HEK293 (cell line): Measurements from ENCODE around the gene HOMER1.

Experiments used
- CTCF ChIP-seq: fragments of 450-650 bp; formaldehyde crosslinking; IDR thresholded peaks from 2 replicates; pipeline ENCODE4 v1.5.1; 2016; ENCODE audit warnings: missing biosample characterization, missing genetic modification characterization
- ZBTB49 ChIP-seq: fragments of 450-650 bp; formaldehyde crosslinking; IDR thresholded peaks from 2 replicates; pipeline ENCODE4 v1.5.1; 2016; ENCODE audit warnings: missing biosample characterization, missing genetic modification characterization, low read depth
- ZBTB6 ChIP-seq: fragments of 450-650 bp; formaldehyde crosslinking; IDR thresholded peaks from 2 replicates; pipeline ENCODE4 v1.5.1; 2017; ENCODE audit warnings: missing biosample characterization, missing genetic modification characterization
- ZFP3 ChIP-seq: fragments of 450-650 bp; formaldehyde crosslinking; IDR thresholded peaks from 2 replicates; pipeline ENCODE4 v1.5.1; 2016; ENCODE audit warnings: low read depth, missing biosample characterization, missing genetic modification characterization
- ZNF184 ChIP-seq: fragments of 450-650 bp; IDR thresholded peaks from 2 replicates; pipeline ENCODE4 v1.5.1; 2018; ENCODE audit warnings: missing biosample characterization, mild to moderate bottlenecking, missing genetic modification characterization
- ZNF354C ChIP-seq: fragments of 450-650 bp; formaldehyde crosslinking; IDR thresholded peaks from 2 replicates; pipeline ENCODE4 v1.5.1; 2016; ENCODE audit warnings: missing biosample characterization, missing genetic modification characterization, low read depth, borderline replicate concordance
- TF ChIP-seq, protein P1 (sequence below): fragments of 450-650 bp; formaldehyde crosslinking; IDR thresholded peaks from 2 replicates; pipeline ENCODE4 v1.5.0; 2017; ENCODE audit warnings: missing biosample characterization, missing genetic modification characterization, borderline replicate concordance

- TF ChIP-seq, protein P1, sequence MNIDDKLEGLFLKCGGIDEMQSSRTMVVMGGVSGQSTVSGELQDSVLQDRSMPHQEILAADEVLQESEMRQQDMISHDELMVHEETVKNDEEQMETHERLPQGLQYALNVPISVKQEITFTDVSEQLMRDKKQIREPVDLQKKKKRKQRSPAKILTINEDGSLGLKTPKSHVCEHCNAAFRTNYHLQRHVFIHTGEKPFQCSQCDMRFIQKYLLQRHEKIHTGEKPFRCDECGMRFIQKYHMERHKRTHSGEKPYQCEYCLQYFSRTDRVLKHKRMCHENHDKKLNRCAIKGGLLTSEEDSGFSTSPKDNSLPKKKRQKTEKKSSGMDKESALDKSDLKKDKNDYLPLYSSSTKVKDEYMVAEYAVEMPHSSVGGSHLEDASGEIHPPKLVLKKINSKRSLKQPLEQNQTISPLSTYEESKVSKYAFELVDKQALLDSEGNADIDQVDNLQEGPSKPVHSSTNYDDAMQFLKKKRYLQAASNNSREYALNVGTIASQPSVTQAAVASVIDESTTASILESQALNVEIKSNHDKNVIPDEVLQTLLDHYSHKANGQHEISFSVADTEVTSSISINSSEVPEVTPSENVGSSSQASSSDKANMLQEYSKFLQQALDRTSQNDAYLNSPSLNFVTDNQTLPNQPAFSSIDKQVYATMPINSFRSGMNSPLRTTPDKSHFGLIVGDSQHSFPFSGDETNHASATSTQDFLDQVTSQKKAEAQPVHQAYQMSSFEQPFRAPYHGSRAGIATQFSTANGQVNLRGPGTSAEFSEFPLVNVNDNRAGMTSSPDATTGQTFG (tag by site-specific recombination): no peak
- TF ChIP-seq ZNF354C (tag by site-specific recombination) (no peak), ZBTB49 (no peak), ZNF184 (tag by site-specific recombination) (no peak), CTCF (tag by site-specific recombination) (no peak), ZBTB6 (tag by site-specific recombination) (no peak), ZFP3 (tag by site-specific recombination) (no peak)
Measured at GRCh38 chr5:79386679-79387078, 127.3 kb downstream of the HOMER1 start.
